ENCODE measurements around the gene WDFY2. TPM values are rescaled to one million over a fixed set of nuclear protein-coding genes. Genes with fewer than 3 reads are reported as not detected.

The WDFY2 gene
- total and polyA plus RNA-seq, 12 donors = 2.4 to 7.5 (median 5.5) TPM

DNA sequence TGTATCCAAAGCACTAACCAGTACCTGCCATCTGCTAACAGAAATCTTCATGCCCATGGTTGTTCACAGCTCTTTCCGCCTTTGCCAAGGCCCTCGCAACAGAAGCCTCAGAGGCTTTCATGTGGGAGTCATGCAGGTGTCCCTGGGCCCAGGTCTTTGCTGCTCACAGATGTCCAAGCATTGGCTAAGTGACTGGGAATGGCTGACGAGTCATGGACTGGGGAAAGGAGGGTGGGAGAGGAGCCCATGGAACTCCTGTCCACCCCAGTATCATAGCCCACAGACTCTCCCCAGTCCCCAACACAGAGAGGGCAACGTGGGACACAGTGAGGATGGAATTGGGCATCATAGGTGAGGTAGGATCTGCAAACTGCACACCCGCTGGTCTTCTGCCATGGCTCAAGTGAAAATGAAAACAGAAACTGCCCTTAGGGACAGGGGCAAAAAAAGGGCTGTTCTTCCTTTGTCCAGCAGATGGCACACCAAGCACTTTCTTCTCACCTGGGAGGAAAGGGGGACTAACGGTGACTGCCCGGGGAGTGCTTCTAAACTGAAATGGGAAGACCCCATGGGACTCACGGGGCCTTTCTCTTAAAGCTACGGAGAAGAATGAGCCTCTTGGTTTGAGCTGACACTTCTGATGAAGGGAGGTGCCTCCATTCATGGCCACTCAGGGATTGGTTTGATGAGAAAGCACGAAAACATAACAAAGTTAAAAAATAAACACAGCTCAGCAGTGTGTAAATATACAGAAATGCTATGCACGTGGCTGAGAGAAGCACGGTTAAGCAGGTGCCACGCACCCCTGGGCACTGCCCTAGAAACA lies 230.8 kb downstream of the WDFY2 start:
- 24 to 28% methylated on average over 13 of the region's 13 CpGs for WGBS, 2 donors
- H3K27ac ChIP-seq = peak overlapping the region in 2 of 10 donors; percentile 33 to 66

DNA sequence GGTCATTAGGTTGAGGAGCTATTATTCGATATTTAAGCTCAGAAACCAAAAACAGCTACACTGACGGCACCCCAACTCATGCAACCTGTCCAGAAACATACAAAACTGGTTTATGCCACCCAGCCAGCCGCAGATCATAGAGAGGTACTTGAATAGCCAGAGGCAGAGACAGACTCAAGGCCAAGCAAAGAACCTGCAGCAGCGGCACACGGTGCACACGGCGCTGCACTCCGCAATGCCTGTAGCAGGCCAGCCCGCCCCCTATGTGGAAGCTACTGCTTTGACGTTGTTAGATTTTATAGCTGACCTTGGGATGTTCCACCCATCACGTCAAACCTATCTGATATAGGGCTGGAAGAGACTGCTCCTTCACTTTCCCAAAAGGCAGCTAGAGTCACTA lies 231.6 kb downstream of the WDFY2 start:
- Histone ChIP-seq H3K27ac (no peak overlapping the region), H3K36me3 (no peaks in the 10 kb centered on the region), H3K9me3 (no peaks in the 10 kb centered on the region), H3K27me3 (no peaks in the 10 kb centered on the region), H3K4me3 (no peak overlapping the region), H3K4me1 (peaks cover 4 to 41% (median 22%) of the 10 kb centered on the region in 9 donors)
- WGBS, 2 donors = 82% methylated on average over 11 of the region's 11 CpGs
- DNase-seq = no peak
- TF ChIP-seq, protein P1, sequence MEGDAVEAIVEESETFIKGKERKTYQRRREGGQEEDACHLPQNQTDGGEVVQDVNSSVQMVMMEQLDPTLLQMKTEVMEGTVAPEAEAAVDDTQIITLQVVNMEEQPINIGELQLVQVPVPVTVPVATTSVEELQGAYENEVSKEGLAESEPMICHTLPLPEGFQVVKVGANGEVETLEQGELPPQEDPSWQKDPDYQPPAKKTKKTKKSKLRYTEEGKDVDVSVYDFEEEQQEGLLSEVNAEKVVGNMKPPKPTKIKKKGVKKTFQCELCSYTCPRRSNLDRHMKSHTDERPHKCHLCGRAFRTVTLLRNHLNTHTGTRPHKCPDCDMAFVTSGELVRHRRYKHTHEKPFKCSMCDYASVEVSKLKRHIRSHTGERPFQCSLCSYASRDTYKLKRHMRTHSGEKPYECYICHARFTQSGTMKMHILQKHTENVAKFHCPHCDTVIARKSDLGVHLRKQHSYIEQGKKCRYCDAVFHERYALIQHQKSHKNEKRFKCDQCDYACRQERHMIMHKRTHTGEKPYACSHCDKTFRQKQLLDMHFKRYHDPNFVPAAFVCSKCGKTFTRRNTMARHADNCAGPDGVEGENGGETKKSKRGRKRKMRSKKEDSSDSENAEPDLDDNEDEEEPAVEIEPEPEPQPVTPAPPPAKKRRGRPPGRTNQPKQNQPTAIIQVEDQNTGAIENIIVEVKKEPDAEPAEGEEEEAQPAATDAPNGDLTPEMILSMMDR (IDR thresholded peaks at IDR 0.05) = no peak
- ATAC-seq = no peak
- intact Hi-C loops (cut with DNase I) = loop anchor here in 7 of 10 donors (1.0 to 10.0 kb wide), 7 partner anchors 16 to 311 kb away; partner anchors contain the start of genes NEK5 (in 6 of the 7), ALG11 (in 1 of the 7) and ATP7B (in 1 of the 7)

More for the DNA sequence above, 230.8 kb downstream of the WDFY2 start:
- intact Hi-C loops (cut with DNase I) = loop anchor here in 7 of 10 donors (1.0 to 10.0 kb wide), 7 partner anchors 17 to 312 kb away; partner anchors contain the start of genes NEK5 (in 6 of the 7), ALG11 (in 1 of the 7) and ATP7B (in 1 of the 7)
- Histone ChIP-seq H3K4me1 (peaks cover 4 to 38% (median 22%) of the 10 kb centered on the region in 9 donors), H3K9me3 (no peaks in the 10 kb centered on the region), H3K27me3 (no peaks in the 10 kb centered on the region), H3K36me3 (no peaks in the 10 kb centered on the region), H3K4me3 (peak overlapping the region in 6 of 10 donors; percentile 20 to 30 (median 26))
- peak in 1 of 2 donors; percentile 66 for DNase-seq
- TF ChIP-seq, protein P1 (IDR thresholded peaks at IDR 0.05) = peak; percentile 75 to 90 (median 85)
- ATAC-seq = peak; percentile 49 to 73 (median 64)

DNA sequence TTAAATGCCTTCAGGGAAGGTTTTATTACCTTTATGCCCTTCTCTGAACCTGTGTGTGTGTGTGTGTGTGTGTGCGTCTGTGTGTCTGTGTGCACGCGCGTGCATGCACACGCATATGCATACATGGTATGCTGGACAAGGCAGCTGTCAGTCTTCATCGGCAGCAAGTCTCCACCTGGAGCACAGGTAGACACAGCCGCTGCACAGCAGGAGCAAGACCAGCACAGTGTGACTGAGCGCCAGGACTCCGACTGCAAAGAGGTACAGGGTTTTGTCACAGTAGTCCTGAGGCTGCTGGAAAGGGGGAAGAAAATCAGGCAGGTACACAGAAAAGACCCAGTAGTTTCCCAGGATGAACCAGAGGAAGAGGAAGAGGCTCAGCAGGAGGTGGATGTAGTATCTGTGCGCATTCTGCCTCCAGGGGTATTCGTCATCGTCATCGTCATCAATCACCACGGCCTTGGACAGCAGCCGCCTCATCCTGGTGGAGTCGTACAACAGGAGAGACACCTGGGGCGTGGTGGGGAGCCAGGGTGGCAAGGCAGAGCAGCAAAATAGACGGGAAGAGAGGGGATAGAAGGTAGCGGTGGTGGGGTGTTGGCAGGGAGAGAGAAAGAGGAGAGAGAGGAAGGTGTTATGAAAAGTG lies 232.5 kb downstream of the WDFY2 start:
- ATAC-seq (no peak), DNase-seq (no peak)
- Histone ChIP-seq H3K36me3 (no peaks in the 10 kb centered on the region), H3K9me3 (no peaks in the 10 kb centered on the region), H3K4me1 (peaks cover 4 to 45% (median 22%) of the 10 kb centered on the region in 9 donors), H3K27me3 (no peaks in the 10 kb centered on the region), H3K4me3 (no peak overlapping the region), H3K27ac (no peak overlapping the region)
- TF ChIP-seq, protein P1 (IDR thresholded peaks at IDR 0.05) = no peak
- intact Hi-C loops (cut with DNase I) = loop anchor here in 7 of 10 donors (5.0 to 10.0 kb wide), 4 partner anchors 178 to 311 kb away; partner anchors contain the start of genes NEK5 (in 6 of the 7), ALG11 (in 1 of the 7) and ATP7B (in 1 of the 7)
- WGBS, 2 donors = 83 to 88% methylated on average over 19 of the region's 19 CpGs

Small RNAs within 50 kb of the gene (microRNA-seq; reads per million reads assigned to microRNA genes)
- gene MIR4703 = 0 to 0.51 reads per million in 2 donors

Other genes with a start within 250 kb of the WDFY2 start
- not detected for gene SERPINE3, start 244.8 kb upstream of the WDFY2 start, total RNA-seq
- gene SERPINE3, start 244.8 kb upstream of the WDFY2 start, polyA plus RNA-seq = under 1 TPM in 1 of 2 donors, not detected in 1; 0.01 TPM
- gene INTS6, start 131.4 kb upstream of the WDFY2 start, total RNA-seq = 10 to 100 TPM; 20.2 to 31.1 (median 24.8) TPM
- gene INTS6, start 131.4 kb upstream of the WDFY2 start, polyA plus RNA-seq = 10 to 100 TPM in 1 of 2 donors, 1 to 10 TPM in 1; 7.1 to 11.0 TPM
- gene DHRS12, start 219.7 kb downstream of the WDFY2 start, total RNA-seq = 10 to 100 TPM in 6 of 10 donors, 1 to 10 TPM in 4; 8.6 to 14.0 (median 10.3) TPM
- gene DHRS12, start 219.7 kb downstream of the WDFY2 start, polyA plus RNA-seq = 10 to 100 TPM in 1 of 2 donors, 1 to 10 TPM in 1; 5.5 to 20.6 TPM